K562 (cell line): ENCODE results near the gene C2CD2L. TPM values are rescaled to one million over a fixed set of nuclear protein-coding genes. Genes with fewer than 3 reads are reported as not detected.

ENCODE experiments used
- BCL6 ChIP-seq: fragments of 250-450 bp; sonication (Bioruptor Pico); IDR thresholded peaks from 2 replicates; pipeline ENCODE4 v1.4.0; 2020
- CHD1 ChIP-seq: fragments of 200-600 bp; sonication (generic); IDR thresholded peaks from one replicate; pipeline ENCODE4 v1.6.1; 2012; ENCODE audit warnings: mild to moderate bottlenecking, moderate library complexity, low read length, inconsistent platforms
- CHD2 ChIP-seq: IDR thresholded peaks from 2 replicates; pipeline ENCODE4 v1.6.1; 2011; ENCODE audit warnings: low read depth, low read length
- CTBP1 ChIP-seq: fragments of 450-650 bp; IDR thresholded peaks from 2 replicates; pipeline ENCODE4 v1.6.1; 2016; ENCODE audit warnings: borderline replicate concordance
- FIP1L1 ChIP-seq: fragments of 200-400 bp; formaldehyde crosslinking; IDR thresholded peaks from 2 replicates; pipeline ENCODE4 v1.6.1; 2018; ENCODE audit warnings: mild to moderate bottlenecking, low read depth, low read length; ENCODE audit not compliant: poor library complexity, severe bottlenecking
- FOXA3 ChIP-seq, 2 experiments: fragments of 450-650 bp in 1 of 2; sonication (generic) in 1 of 2; formaldehyde crosslinking; IDR thresholded peaks in 1 of 2; conservative IDR thresholded peaks in 1 of 2; 2 replicates each; pipeline versions ENCODE4 v1.4.0 to v1.8.0; 2020 to 2022; ENCODE audit warnings: mild to moderate bottlenecking in 2 of 2, missing genetic modification reagents in 1 of 2
- FOXK1 ChIP-seq: sonication (generic); formaldehyde crosslinking; IDR thresholded peaks from 2 replicates; pipeline ENCODE4 v1.8.0; 2022; ENCODE audit warnings: missing genetic modification reagents, mild to moderate bottlenecking, borderline replicate concordance
- GATAD2B ChIP-seq: fragments of 450-650 bp; IDR thresholded peaks from 2 replicates; pipeline ENCODE4 v1.6.1; 2017; ENCODE audit warnings: mild to moderate bottlenecking, borderline replicate concordance
- HDAC8 ChIP-seq: fragments of 450-650 bp; IDR thresholded peaks from 2 replicates; pipeline ENCODE4 v1.6.1; 2016; ENCODE audit warnings: mild to moderate bottlenecking, missing genetic modification characterization, moderate library complexity, missing compliant biosample characterization
- ID3 ChIP-seq, 2 experiments: fragments of 250-450 bp in 1 of 2; fragments of 450-650 bp in 1 of 2; sonication (Bioruptor Pico) in 1 of 2; IDR thresholded peaks; 2 replicates each; pipeline versions ENCODE4 v1.6.1 to v1.8.0; 2016 to 2021; ENCODE audit warnings: mild to moderate bottlenecking in 2 of 2, moderate library complexity in 2 of 2, missing compliant biosample characterization in 1 of 2, missing genetic modification characterization in 1 of 2
- ILF3 ChIP-seq: fragments of 450-650 bp; IDR thresholded peaks from 2 replicates; pipeline ENCODE4 v1.6.1; 2018; ENCODE audit warnings: antibody characterized with exemption, mild to moderate bottlenecking, moderate library complexity, borderline replicate concordance
- KDM2B ChIP-seq: fragments of 250-450 bp; sonication (Bioruptor Pico); IDR thresholded peaks from 2 replicates; pipeline ENCODE4 v1.8.0; 2021; ENCODE audit warnings: mild to moderate bottlenecking, moderate library complexity
- KDM5B ChIP-seq: fragments of 200-600 bp; sonication (generic); IDR thresholded peaks from 2 replicates; pipeline ENCODE4 v1.6.1; 2012; ENCODE audit warnings: low read depth, mild to moderate bottlenecking, moderate library complexity, low read length, control low read depth, inconsistent platforms; ENCODE audit not compliant: insufficient replicate concordance
- NFATC3 ChIP-seq: fragments of 450-650 bp; IDR thresholded peaks from 2 replicates; pipeline ENCODE4 v1.6.1; 2017; ENCODE audit warnings: mild to moderate bottlenecking
- POLR3G ChIP-seq: IDR thresholded peaks from 2 replicates; pipeline ENCODE4 v1.6.1; 2011; ENCODE audit not compliant: insufficient read length, insufficient replicate concordance; ENCODE audit errors: extremely low read depth
- RBBP5 ChIP-seq: fragments of 200-600 bp; sonication (generic); IDR thresholded peaks from 2 replicates; pipeline ENCODE4 v1.6.1; 2012; ENCODE audit warnings: borderline replicate concordance, mild to moderate bottlenecking, low read length, control low read depth, inconsistent platforms; ENCODE audit not compliant: insufficient read depth, poor library complexity, severe bottlenecking
- TEAD4 ChIP-seq, 2 experiments: sonication (generic) in 1 of 2; formaldehyde crosslinking in 1 of 2; IDR thresholded peaks; 2 replicates each; pipeline versions ENCODE4 v1.6.1 to v1.8.0; 2012 to 2022; ENCODE audit warnings: borderline replicate concordance in 1 of 2, inconsistent platforms in 1 of 2, low read length in 1 of 2, mild to moderate bottlenecking in 1 of 2, missing genetic modification reagents in 1 of 2
- UBTF ChIP-seq, 2 experiments: IDR thresholded peaks; 2 replicates each; pipeline ENCODE4 v1.6.1; 2012; ENCODE audit warnings: improper control_type of control experiment in 2 of 2, low read depth in 2 of 2, low read length in 2 of 2, borderline replicate concordance in 1 of 2
- ZFP30 ChIP-seq: fragments of 250-450 bp; sonication (Bioruptor Pico); IDR thresholded peaks from 2 replicates; pipeline ENCODE4 v1.8.0; 2022; ENCODE audit warnings: moderate library complexity, mild to moderate bottlenecking, inconsistent platforms, borderline replicate concordance
- ZNF143 ChIP-seq: sonication (generic); formaldehyde crosslinking; IDR thresholded peaks from 2 replicates; pipeline ENCODE4 v1.9.0; 2022; ENCODE audit warnings: mild to moderate bottlenecking, missing genetic modification reagents
- ZNF511 ChIP-seq: sonication (generic); formaldehyde crosslinking; IDR thresholded peaks from 2 replicates; pipeline ENCODE4 v1.8.0; 2022; ENCODE audit warnings: mild to moderate bottlenecking, missing genetic modification reagents
- ZNF655 ChIP-seq: fragments of 250-450 bp; sonication (Bioruptor Pico); IDR thresholded peaks from 2 replicates; pipeline ENCODE4 v1.5.0; 2021
- polyA plus RNA-seq, 8 experiments: library from polyadenylated mRNA; depleted of rRNA in 4 of 8; stranded (reverse) in 5 of 8; unstranded in 3 of 8; fragments of >200 nt; fragmentation: Nextera tagmentation in 2 of 8; fragmentation: Illumina TruSeq in 1 of 8; extraction: Ambion mirVana in 2 of 8; extraction: Trizol in 1 of 8; gene quantifications; 2 replicates each; pipeline versions ENCODE4 v1.2.1 to v1.2.3, GENCODE V29; 2011 to 2014; ENCODE audit warnings: inconsistent platforms in 1 of 8, missing spikeins in 1 of 8
- total RNA-seq, 7 experiments: library from RNA; depleted of rRNA in 6 of 7; stranded (reverse); fragments of >200 nt in 6 of 7; fragmentation: Illumina TruSeq in 2 of 7; extraction: Trizol in 2 of 7; gene quantifications; 2 replicates each; pipeline versions ENCODE4 v1.2.1 to v1.2.3, GENCODE V29; 2011 to 2021; ENCODE audit warnings: low replicate concordance in 1 of 7

The C2CD2L gene
- total and polyA plus RNA-seq, 9 of the 15 experiments (the other 6 are each of a cell fraction or from before 2014, with no cell fraction given): 0.66 to 41.2 (median 14.8) TPM

- TF ChIP-seq FIP1L1 (peak; percentile 22), ILF3 (no peak), CHD1 (peak; percentile 68), FOXA3 (CRISPR knock-in tag; conservative IDR thresholded peaks at IDR 0.05 in 1 of 2, IDR thresholded peaks at IDR 0.05 in 1 of 2) (0 out of 4 replicates have a peak, but pooled peaks of 1 of the 2 experiments have one; percentile 38), UBTF (IDR thresholded peaks at IDR 0.05; ENCODE audit: borderline replicate concordance in 1 of 2, low read depth in 2 of 2, low read length in 2 of 2) (peak in 1 of 2 experiments; percentile 83; a peak in 2 of 4 replicates), POLR3G (no peak), CHD2 (no peak), RBBP5 (peak; percentile 25), BCL6 (CRISPR knock-in tag) (no peak), NFATC3 (no peak), ZNF511 (peak; percentile 18; the same call in 1 of the 2 replicates), CTBP1 (no peak), ZNF143 (CRISPR knock-in tag) (no peak), GATAD2B (0 out of 2 replicates have a peak, but pooled peaks have one; percentile 66), ZNF655 (CRISPR knock-in tag) (no peak), KDM2B (0 out of 2 replicates have a peak, but pooled peaks have one; percentile 2), ID3 (CRISPR knock-in tag; IDR thresholded peaks at IDR 0.05) (no peak), ID3 (tag; IDR thresholded peaks at IDR 0.05) (no peak), TEAD4 (IDR thresholded peaks at IDR 0.05; ENCODE audit: low read length) (no peak), TEAD4 (CRISPR knock-in tag; IDR thresholded peaks at IDR 0.05; ENCODE audit: borderline replicate concordance) (no peak), HDAC8 (tag) (no peak), FOXK1 (CRISPR knock-in tag) (no peak), ZFP30 (CRISPR knock-in tag) (no peak), KDM5B (peak; percentile 31)
Observed at GRCh38 chr11:119107538-119108145, 498 bp downstream of the C2CD2L start (continued).
